Breast epithelium (tissue), 3 donors: Measurements from ENCODE around the gene PGBD1.

Source experiments
- POLR2A ChIP-seq: fragments of 450-650 bp; IDR thresholded peaks from one replicate; pipeline ENCODE4 v1.6.1; 2016; ENCODE audit warnings: antibody characterized with exemption, mild to moderate bottlenecking, moderate library complexity
- POLR2AphosphoS5 ChIP-seq, 3 donors: sonication (generic); formaldehyde crosslinking; IDR thresholded peaks; one replicate each; pipeline ENCODE4 v1.6.1; 2017; ENCODE audit warnings: antibody characterized with exemption in 3 of 3

- no peak for TF ChIP-seq POLR2A
- TF ChIP-seq POLR2AphosphoS5 (IDR thresholded peaks at IDR 0.05): no peak
These were observed 62.7 kb downstream of the PGBD1 start for GRCh38 chr6:28343898-28344677.
